A549 (cell line): ENCODE data around the gene TEKTIP1. TPM values are rescaled to one million over a fixed set of nuclear protein-coding genes. Genes with fewer than 3 reads are reported as not detected.

ENCODE experiments used
- ATAC-seq, 2 experiments: fragments of 200-7000 bp in 1 of 2; fragments of >200 bp in 1 of 2; cut with Nextera tagmentation in 1 of 2; cut with Tn5 transposase in 1 of 2; 3 replicates each; pipeline versions ENCODE4 v1.8.0 to v1.9.1; 2018 to 2020; ENCODE audit warnings: mild to moderate bottlenecking in 1 of 2, moderate library complexity in 1 of 2
- CTCF ChIA-PET: fragments of 300-600 bp; sonication (Branson Sonifier 250); formaldehyde crosslinking; extraction: SDS; loops from one replicate; lab custom pipeline; 2021; ENCODE audit warnings: antibody characterized with exemption, inconsistent platforms; lab: Yijun Ruan, JAX
- POLR2A ChIA-PET: fragments of 350-600 bp; formaldehyde crosslinking; extraction: SDS; loops from one replicate; lab custom pipeline; 2021; ENCODE audit warnings: antibody characterized with exemption, inconsistent platforms; lab: Yijun Ruan, JAX
- DNase-seq, 2 experiments: peaks; one replicate each; pipeline versions ENCODE4 v3.0.0 to v3.0.0-alpha.2; 2011 to 2016; ENCODE audit warnings: low read depth in 1 of 2, low spot score in 1 of 2
- FAIRE-seq: peaks from 2 replicates; lab custom pipeline; 2011; peaks lifted over from hg19 to GRCh38; lab: Jason Lieb, UNC
- H3K27ac ChIP-seq, 2 experiments: fragments of >200 bp; sonication (Bioruptor Twin); formaldehyde crosslinking; 3 replicates each; pipeline ENCODE4 v1.5.1; 2016 to 2017
- H3K4me1 ChIP-seq: fragments of >200 bp; sonication (Bioruptor Twin); formaldehyde crosslinking; 3 replicates; pipeline ENCODE4 v1.6.1; 2016
- H3K4me2 ChIP-seq: fragments of >200 bp; sonication (Bioruptor Twin); formaldehyde crosslinking; 3 replicates; pipeline ENCODE4 v1.6.1; 2016
- H3K4me3 ChIP-seq: fragments of >200 bp; sonication (Bioruptor Twin); formaldehyde crosslinking; 3 replicates; pipeline ENCODE4 v1.5.1; 2016
- H3K9me3 ChIP-seq: fragments of >200 bp; sonication (Bioruptor Twin); formaldehyde crosslinking; 3 replicates; pipeline ENCODE4 v1.6.1; 2016
- CBX2 ChIP-seq: fragments of 200-600 bp; sonication (generic); IDR thresholded peaks from 2 replicates; pipeline ENCODE4 v1.6.1; 2016; ENCODE audit warnings: low read depth, mild to moderate bottlenecking, borderline replicate concordance
- CHD4 ChIP-seq: fragments of 200-600 bp; sonication (generic); IDR thresholded peaks from 2 replicates; pipeline ENCODE4 v1.6.1; 2016; ENCODE audit warnings: antibody characterized with exemption, mild to moderate bottlenecking, borderline replicate concordance
- EHF ChIP-seq: fragments of 250-450 bp; sonication (Bioruptor Pico); IDR thresholded peaks from 2 replicates; pipeline ENCODE4 v1.5.0; 2020; ENCODE audit warnings: mild to moderate bottlenecking
- ESRRA ChIP-seq: fragments of 150-350 bp; IDR thresholded peaks from 2 replicates; pipeline ENCODE4 v1.6.1; 2014; ENCODE audit warnings: mild to moderate bottlenecking, low read length, borderline replicate concordance
- FOXS1 ChIP-seq: fragments of 250-450 bp; sonication (Bioruptor Pico); IDR thresholded peaks from 2 replicates; pipeline ENCODE4 v1.5.0; 2020; ENCODE audit warnings: mild to moderate bottlenecking, moderate library complexity
- HMGXB4 ChIP-seq: fragments of 250-450 bp; sonication (Bioruptor Pico); IDR thresholded peaks from 2 replicates; pipeline ENCODE4 v1.5.0; 2021; ENCODE audit warnings: mild to moderate bottlenecking, moderate library complexity, borderline replicate concordance
- JUNB ChIP-seq: fragments of >200 bp; sonication (Bioruptor Twin); formaldehyde crosslinking; IDR thresholded peaks from 2 replicates; pipeline ENCODE4 v1.6.1; 2016
- KDM5A ChIP-seq: fragments of 200-600 bp; sonication (generic); IDR thresholded peaks from 2 replicates; pipeline ENCODE4 v1.6.1; 2016; ENCODE audit warnings: antibody characterized with exemption, mild to moderate bottlenecking
- MYC ChIP-seq: IDR thresholded peaks from 2 replicates; pipeline ENCODE4 v1.6.1; 2012; ENCODE audit warnings: mild to moderate bottlenecking, inconsistent platforms, low read length, improper control_type of control experiment, borderline replicate concordance
- NR3C1 ChIP-seq: fragments of >200 bp; sonication (Bioruptor Twin); formaldehyde crosslinking; IDR thresholded peaks from 3 replicates; pipeline ENCODE4 v1.6.1; 2017
- PBX3 ChIP-seq: IDR thresholded peaks from 2 replicates; pipeline ENCODE4 v1.6.1; 2012
- RCOR1 ChIP-seq: fragments of 150-350 bp; IDR thresholded peaks from 2 replicates; pipeline ENCODE4 v1.6.1; 2014; ENCODE audit warnings: antibody characterized with exemption, low read length, low read depth
- REST ChIP-seq: fragments of 200-600 bp; sonication (generic); IDR thresholded peaks from 2 replicates; pipeline ENCODE4 v1.6.1; 2016; ENCODE audit warnings: antibody characterized with exemption, mild to moderate bottlenecking, moderate library complexity
- TP53 ChIP-seq: fragments of 250-450 bp; sonication (Bioruptor Pico); IDR thresholded peaks from 2 replicates; pipeline ENCODE4 v1.5.0; 2021; ENCODE audit warnings: mild to moderate bottlenecking, moderate library complexity
- USF2 ChIP-seq: fragments of 450-650 bp; IDR thresholded peaks from 2 replicates; pipeline ENCODE4 v1.6.1; 2014; ENCODE audit warnings: antibody characterized with exemption
- ZC3H11A ChIP-seq: fragments of 450-650 bp; IDR thresholded peaks from 2 replicates; pipeline ENCODE4 v1.6.1; 2014; ENCODE audit warnings: antibody characterized with exemption, mild to moderate bottlenecking
- WGBS: methylation state at CpG from one replicate; pipeline ENCODE4 v1.1.6; 2017; ENCODE audit errors: missing lambda C conversion rate; 5-methylcytosine and 5-hydroxymethylcytosine counted together
- polyA plus RNA-seq, 4 experiments: library from polyadenylated mRNA; depleted of rRNA in 3 of 4; stranded (reverse); fragments of >200 nt; fragmentation: RNase III in 1 of 4; extraction: RNeasy Plus Mini Kit Qiagen cat#74134 plus additional on column Dnase treatment in 1 of 4; gene quantifications; 2 replicates in 3 of 4; 3 replicates in 1 of 4; pipeline ENCODE4 v1.2.3, GENCODE V29; 2011 to 2017
- TF ChIP-seq, protein P1 (sequence below): fragments of 250-450 bp; sonication (Bioruptor Pico); IDR thresholded peaks from 2 replicates; pipeline ENCODE4 v1.5.0; 2020; ENCODE audit warnings: low read depth, mild to moderate bottlenecking, moderate library complexity
- TF ChIP-seq, protein P2 (sequence below): fragments of 150-350 bp; IDR thresholded peaks from 2 replicates; pipeline ENCODE4 v1.6.1; 2014; ENCODE audit warnings: low read depth, mild to moderate bottlenecking, low read length
- TF ChIP-seq, protein P3 (sequence below): fragments of >200 bp; sonication (Bioruptor Twin); formaldehyde crosslinking; IDR thresholded peaks from 3 replicates; pipeline ENCODE4 v1.5.1; 2016

TEKTIP1 gene
- polyA plus RNA-seq, 2 of the 4 experiments (the other 2 are of a cell fraction) = not detected

GRCh38 chr19:3518255-3518654 is 20.7 kb upstream of the TEKTIP1 start:
- Histone ChIP-seq H3K4me2 (no peak overlapping the region), H3K4me1 (peaks cover 13% of the 10 kb centered on the region; the same call in 2 of the 3 replicates), H3K27ac (no peak overlapping the region), H3K9me3 (no peaks in the 10 kb centered on the region), H3K4me3 (no peak overlapping the region)
- ATAC-seq (no peak), DNase-seq (no peak), FAIRE-seq (no peak)
- ChIA-PET POLR2A (no interaction called here), CTCF (interaction anchor here (1.0 to 3.2 kb wide), 4 partner anchors 12 to 68 kb away, joined by 3 to 12 read pairs (median 4); partner anchors contain the start of gene GIPC3)
- TF ChIP-seq EHF (CRISPR knock-in tag) = no peak
- TF ChIP-seq HMGXB4 (CRISPR knock-in tag) = no peak
- TF ChIP-seq USF2 = no peak
- no peak for TF ChIP-seq ZC3H11A
- TF ChIP-seq REST = no peak
- no peak for TF ChIP-seq ESRRA
- no peak for TF ChIP-seq PBX3
- TF ChIP-seq NR3C1 = no peak
- TF ChIP-seq CBX2 = no peak
- TF ChIP-seq, protein P1, sequence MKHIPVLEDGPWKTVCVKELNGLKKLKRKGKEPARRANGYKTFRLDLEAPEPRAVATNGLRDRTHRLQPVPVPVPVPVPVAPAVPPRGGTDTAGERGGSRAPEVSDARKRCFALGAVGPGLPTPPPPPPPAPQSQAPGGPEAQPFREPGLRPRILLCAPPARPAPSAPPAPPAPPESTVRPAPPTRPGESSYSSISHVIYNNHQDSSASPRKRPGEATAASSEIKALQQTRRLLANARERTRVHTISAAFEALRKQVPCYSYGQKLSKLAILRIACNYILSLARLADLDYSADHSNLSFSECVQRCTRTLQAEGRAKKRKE (CRISPR knock-in tag) = no peak
- no peak for TF ChIP-seq FOXS1 (CRISPR knock-in tag)
- WGBS = 84% methylated on average over 5 of the region's 10 CpGs

DNA sequence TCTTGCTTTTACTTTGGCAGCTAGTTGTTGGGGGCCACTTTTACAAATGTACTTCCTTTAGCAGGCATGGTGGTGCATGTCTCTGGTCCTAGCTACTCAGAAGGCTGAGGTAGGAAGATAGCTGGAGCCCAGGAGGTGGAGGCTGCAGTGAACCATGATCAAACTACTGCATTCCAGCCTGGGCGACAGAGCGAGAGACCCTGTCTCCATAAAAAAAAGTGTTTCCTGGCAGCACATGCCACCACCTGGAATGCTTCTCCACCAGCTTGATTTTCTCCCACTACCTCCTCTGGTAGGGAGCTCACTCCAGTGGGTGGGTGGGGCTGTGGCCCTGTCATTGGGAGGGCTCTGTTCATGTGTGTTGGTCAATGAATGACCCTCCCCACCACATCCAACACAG is 20.3 kb upstream of the TEKTIP1 start:
- Histone ChIP-seq H3K9me3 (no peaks in the 10 kb centered on the region), H3K4me2 (no peak overlapping the region), H3K27ac (no peak overlapping the region), H3K4me3 (no peak overlapping the region), H3K4me1 (peaks cover 13% of the 10 kb centered on the region; the same call in 2 of the 3 replicates)
- ChIA-PET CTCF (interaction anchor here (1.0 to 3.2 kb wide), 3 partner anchors 18 to 67 kb away, joined by 3 to 12 read pairs (median 4); partner anchors contain the start of gene GIPC3), POLR2A (no interaction called here)
- no peak for FAIRE-seq
- no peak for ATAC-seq
- WGBS = 100% methylated on average over 2 of the region's 2 CpGs
- DNase-seq = no peak
- TF ChIP-seq JUNB (no peak), KDM5A (no peak), TP53 (CRISPR knock-in tag) (no peak), MYC (no peak), RCOR1 (no peak), HMGXB4 (CRISPR knock-in tag) (no peak), CHD4 (no peak)
- TF ChIP-seq, protein P2, sequence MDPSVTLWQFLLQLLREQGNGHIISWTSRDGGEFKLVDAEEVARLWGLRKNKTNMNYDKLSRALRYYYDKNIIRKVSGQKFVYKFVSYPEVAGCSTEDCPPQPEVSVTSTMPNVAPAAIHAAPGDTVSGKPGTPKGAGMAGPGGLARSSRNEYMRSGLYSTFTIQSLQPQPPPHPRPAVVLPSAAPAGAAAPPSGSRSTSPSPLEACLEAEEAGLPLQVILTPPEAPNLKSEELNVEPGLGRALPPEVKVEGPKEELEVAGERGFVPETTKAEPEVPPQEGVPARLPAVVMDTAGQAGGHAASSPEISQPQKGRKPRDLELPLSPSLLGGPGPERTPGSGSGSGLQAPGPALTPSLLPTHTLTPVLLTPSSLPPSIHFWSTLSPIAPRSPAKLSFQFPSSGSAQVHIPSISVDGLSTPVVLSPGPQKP = no peak
- TF ChIP-seq, protein P3, sequence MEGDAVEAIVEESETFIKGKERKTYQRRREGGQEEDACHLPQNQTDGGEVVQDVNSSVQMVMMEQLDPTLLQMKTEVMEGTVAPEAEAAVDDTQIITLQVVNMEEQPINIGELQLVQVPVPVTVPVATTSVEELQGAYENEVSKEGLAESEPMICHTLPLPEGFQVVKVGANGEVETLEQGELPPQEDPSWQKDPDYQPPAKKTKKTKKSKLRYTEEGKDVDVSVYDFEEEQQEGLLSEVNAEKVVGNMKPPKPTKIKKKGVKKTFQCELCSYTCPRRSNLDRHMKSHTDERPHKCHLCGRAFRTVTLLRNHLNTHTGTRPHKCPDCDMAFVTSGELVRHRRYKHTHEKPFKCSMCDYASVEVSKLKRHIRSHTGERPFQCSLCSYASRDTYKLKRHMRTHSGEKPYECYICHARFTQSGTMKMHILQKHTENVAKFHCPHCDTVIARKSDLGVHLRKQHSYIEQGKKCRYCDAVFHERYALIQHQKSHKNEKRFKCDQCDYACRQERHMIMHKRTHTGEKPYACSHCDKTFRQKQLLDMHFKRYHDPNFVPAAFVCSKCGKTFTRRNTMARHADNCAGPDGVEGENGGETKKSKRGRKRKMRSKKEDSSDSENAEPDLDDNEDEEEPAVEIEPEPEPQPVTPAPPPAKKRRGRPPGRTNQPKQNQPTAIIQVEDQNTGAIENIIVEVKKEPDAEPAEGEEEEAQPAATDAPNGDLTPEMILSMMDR = no peak
